GM18505 (cell line): ENCODE measurements around the gene NRXN3.

Experiments
- ATAC-seq: cut with Tn5 transposase; IDR thresholded peaks from one replicate; pipeline ENCODE4 v1.9.1; 2021; ENCODE audit not compliant: unreplicated experiment
- POLR2A ChIP-seq: IDR thresholded peaks from 4 replicates; pipeline ENCODE4 v1.6.1; 2011; ENCODE audit warnings: borderline replicate concordance; ENCODE audit not compliant: insufficient read depth, insufficient read length; ENCODE audit errors: extremely low read depth

The NRXN3 gene

GRCh38 chr14:79493081-79493645 lies 1323.0 kb downstream of the NRXN3 start:
- ATAC-seq: no peak
- no peak for TF ChIP-seq POLR2A

GRCh38 chr14:79496701-79497100 lies 1326.5 kb downstream of the NRXN3 start:
- TF ChIP-seq POLR2A: no peak
- no peak for ATAC-seq

GRCh38 chr14:79500489-79500888 lies 1330.3 kb downstream of the NRXN3 start:
- no peak for TF ChIP-seq POLR2A
- ATAC-seq: no peak

DNA sequence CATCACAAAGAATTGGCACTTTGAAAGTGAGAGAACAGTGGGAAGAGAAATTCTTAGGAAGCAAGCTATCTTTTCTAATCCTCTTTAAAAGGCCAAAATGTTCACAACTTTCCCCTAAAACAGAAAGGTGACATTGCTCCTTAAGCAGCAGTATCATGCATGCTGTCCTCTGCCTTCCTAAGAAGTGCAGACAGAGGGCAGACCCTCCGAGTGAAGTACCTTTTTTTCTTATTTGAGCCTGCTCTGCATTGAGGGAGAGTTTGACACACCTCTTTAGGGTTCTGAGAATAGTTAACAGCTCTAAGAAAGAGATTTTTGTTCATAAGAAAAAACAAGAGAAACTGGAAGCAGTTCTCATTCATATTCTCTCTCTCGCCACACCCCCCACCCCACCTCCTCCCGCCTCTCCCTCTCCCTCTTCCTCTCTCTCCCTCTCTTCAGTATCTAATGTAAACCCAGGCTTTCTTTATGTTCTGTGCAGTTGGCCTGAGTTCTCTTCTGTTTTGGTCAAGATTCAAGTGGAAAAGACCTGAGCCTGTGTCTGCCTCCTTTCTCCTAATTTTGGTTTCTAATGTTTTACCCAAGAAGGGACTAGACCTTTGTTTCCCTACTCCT lies 1332.1 kb downstream of the NRXN3 start:
- ATAC-seq: no peak
- TF ChIP-seq POLR2A: no peak

GRCh38 chr14:79502751-79503148 lies 1332.6 kb downstream of the NRXN3 start:
- no peak for TF ChIP-seq POLR2A
- no peak for ATAC-seq

DNA sequence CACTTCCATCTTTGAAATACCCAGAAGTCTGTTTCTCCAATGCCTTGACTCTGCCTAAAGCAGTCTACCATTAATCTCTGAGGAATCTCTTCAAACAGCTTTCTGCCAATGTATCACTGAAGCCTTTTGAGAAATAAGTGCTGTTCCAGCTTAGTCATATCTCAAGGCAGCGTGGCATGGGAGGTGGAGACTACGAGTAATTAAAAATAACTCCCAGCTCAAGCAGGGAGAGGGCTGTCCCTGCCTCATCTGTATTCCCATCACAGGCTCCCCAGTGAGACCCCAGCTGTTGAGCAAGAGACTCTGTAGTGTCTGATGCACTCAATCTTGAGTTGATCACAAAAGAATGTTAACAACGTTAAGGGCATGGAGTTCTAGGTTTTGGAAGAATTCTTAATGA lies 1340.5 kb downstream of the NRXN3 start:
- TF ChIP-seq POLR2A: no peak
- no peak for ATAC-seq

- no peak for TF ChIP-seq POLR2A
- ATAC-seq: no peak
Measured at GRCh38 chr14:79511146-79511545, 1341.0 kb downstream of the NRXN3 start.

GRCh38 chr14:79513446-79513845 lies 1343.3 kb downstream of the NRXN3 start:
- TF ChIP-seq POLR2A: no peak
- ATAC-seq: no peak

GRCh38 chr14:79514700-79515099 lies 1344.5 kb downstream of the NRXN3 start:
- ATAC-seq: no peak
- no peak for TF ChIP-seq POLR2A

DNA sequence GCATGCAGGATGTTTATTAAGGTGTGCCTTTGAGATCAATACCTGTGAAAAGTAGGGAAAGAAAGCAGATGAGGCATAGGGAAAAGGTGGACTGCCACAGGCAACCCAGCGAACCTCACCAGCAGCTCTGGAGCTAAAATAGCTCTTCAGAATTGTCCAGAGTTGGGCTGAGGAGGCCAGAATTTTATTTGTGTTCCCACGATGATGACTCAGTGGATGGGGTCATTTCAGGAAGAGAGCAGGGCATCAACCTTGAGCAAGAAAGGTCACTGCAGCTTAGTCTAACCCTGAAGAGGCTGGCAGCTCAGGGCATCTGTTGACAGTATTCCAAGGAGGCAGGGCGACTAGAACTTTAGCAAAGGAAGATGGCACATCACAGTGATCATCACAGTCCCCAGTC lies 1345.0 kb downstream of the NRXN3 start:
- ATAC-seq: no peak
- no peak for TF ChIP-seq POLR2A

DNA sequence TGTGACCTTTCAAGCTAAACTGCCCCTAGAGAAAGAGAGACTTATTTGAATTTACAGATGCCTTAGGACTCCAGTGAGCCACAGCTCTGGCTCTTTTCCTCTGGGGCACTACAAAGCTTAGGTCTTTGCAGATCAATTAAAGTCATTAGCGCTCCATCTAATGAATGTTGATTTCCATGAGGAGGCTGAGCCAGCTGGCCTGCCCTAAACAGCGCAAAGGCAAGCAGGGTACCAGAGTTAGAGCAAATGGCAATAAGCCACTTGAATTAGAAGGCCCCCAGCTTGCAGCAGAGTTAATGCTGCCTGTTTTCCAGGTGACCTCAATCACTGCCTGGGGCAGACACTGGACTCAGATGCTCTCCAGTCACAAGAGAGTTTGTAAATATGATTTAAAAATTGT lies 1345.8 kb downstream of the NRXN3 start:
- no peak for ATAC-seq
- TF ChIP-seq POLR2A: no peak

- no peak for TF ChIP-seq POLR2A
- no peak for ATAC-seq
Measured at GRCh38 chr14:79525416-79525815, 1355.2 kb downstream of the NRXN3 start.

- TF ChIP-seq POLR2A: no peak
- no peak for ATAC-seq
Measured at GRCh38 chr14:79528828-79529416, 1358.7 kb downstream of the NRXN3 start.

GRCh38 chr14:79530555-79530954 lies 1360.4 kb downstream of the NRXN3 start:
- TF ChIP-seq POLR2A: no peak
- no peak for ATAC-seq

- TF ChIP-seq POLR2A: no peak
- no peak for ATAC-seq
Measured at GRCh38 chr14:79534703-79535353, 1364.7 kb downstream of the NRXN3 start.

- ATAC-seq: no peak
- no peak for TF ChIP-seq POLR2A
Measured at GRCh38 chr14:79540394-79540793, 1370.2 kb downstream of the NRXN3 start.
